HS-27A (cell line): ENCODE measurements around the gene GLT6D1.
"Not testable (repeated sequence)": the region's sequence is repeated elsewhere in the genome, so short reads cannot be mapped to it uniquely, and the experiment has no call there.

ENCODE experiments used
- DNase-seq: peaks from one replicate; pipeline ENCODE4 v3.0.0-alpha.2; 2012; ENCODE audit warnings: low read depth, missing footprints

Gene GLT6D1

DNA sequence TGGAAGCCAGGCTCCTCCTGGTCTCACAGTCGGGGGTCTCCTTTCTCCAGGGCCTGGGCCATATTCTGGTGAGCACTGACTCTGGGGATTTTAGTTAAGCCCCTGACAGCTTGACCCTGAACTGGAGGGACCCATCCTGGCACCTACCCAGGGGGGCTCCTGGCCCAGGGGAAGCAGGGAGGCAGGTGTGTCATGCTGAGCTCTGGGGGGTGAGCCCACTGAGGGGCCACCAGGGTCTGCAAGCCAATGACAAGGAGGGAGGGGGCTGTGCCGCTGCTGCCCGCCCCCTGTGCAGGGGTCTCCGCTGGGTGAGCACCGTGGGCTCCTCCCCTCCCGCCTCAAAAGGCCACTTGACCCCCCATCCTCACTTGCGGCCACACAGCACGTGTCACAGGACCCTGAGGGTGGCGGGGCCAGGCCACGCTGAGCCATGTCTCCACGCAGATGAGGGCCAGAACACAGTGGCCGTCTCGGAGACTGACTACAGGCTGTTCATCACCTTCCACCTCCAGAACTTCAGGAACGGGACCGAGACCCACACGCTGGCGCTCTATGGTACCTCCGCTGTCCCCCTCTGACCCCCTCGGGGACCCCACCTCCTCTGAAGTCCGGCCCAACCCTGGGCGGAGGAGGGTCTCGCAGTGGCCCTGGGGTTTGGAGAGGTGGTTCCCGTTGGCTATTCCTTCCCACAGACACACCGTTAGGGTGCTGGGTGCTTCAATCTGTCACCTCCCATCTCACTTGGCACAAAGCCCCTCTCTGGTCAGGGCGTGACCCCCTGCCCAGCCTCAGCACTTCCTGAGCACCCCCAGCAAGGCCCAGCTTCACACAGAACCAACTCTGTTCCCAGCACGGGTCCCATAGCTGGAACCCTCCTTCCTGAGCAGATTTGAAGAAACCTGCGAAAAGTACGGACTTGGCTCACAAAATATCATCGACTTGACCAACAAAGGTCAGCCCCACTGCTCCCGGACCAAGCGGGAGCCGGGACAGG, 25.8 kb upstream of the GLT6D1 start:
- DNase-seq: no peak

- no peak for DNase-seq
These were observed 24.9 kb upstream of the GLT6D1 start for GRCh38 chr9:135664266-135664665.

- DNase-seq: no peak
These were observed 24.5 kb upstream of the GLT6D1 start for GRCh38 chr9:135663857-135664256.

- no peak for DNase-seq
These were observed 24.1 kb upstream of the GLT6D1 start for GRCh38 chr9:135663451-135663770.

DNA sequence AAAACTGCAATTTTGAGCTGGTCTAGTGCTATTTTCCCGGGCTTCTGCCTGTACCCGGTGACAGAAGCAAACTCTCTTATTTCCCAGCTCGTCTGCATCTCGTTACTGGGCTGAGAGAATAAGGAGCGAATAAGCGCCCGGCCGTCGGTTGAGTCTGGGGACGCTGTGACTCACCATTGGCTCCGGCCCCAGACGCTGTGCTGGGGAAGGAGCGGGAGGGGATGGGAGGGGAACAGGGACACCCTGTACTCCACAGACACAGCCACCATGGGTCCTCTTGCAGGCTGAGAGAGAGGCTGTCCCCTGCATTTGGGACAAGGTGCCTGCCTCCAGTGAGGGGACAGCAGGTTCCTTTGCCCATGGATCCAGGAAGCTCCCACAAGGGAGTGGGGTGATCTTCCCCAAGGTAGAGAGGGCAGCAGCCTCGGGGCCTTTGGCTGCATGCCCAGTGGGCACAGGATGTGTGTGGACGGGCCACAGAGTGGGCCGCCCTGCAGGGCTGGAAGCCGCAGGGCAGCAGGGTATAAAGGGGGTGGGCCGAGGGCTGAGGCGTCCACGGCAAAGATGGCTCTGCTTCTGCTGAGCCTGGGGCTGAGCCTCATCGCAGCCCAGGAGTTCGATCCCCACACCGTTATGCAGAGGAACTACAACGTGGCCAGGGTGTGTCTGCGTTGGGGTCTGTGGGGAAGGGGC, 23.6 kb upstream of the GLT6D1 start, which contains the start of gene LCN9:
TSS of gene LCN9 (plus strand) at position 552 of the 693 bp plus-strand sequence. CDS start at position 565, 13 bp downstream.
- DNase-seq: no peak

DNA sequence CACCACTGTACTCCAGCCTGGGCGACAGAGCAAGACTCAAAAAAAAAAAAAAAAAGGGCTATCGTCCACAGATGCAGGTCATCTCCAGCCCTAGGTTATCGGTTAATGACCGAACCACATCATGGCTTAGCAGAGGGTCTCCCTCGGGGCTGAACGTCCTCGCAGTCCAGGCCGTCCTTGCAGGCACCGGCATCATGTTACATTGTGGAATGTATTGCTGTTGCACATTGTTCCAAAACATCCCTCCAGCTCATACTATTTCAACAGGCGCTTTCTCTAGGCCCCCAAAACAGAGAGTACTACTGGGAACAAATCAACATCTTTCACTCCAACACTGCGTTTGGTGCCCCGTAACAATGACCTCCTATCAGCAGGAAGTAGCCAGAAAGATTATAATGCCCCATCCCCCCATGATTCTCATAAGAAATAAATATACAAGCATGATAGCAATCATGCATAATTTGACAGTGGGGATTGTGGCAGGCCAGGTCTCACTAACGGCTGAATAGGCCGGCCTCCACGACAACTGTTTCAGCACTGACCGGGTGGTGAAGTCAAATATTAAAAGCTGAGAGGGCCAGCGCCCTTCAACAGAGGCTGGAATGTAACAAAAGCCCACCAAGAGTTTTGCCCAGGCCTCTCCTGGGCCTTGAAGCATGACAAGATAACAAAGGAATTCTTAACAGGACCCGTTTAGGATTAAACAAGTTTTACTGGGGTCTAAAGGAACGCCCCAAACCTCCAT, 22.6 kb upstream of the GLT6D1 start:
- DNase-seq: no peak

DNA sequence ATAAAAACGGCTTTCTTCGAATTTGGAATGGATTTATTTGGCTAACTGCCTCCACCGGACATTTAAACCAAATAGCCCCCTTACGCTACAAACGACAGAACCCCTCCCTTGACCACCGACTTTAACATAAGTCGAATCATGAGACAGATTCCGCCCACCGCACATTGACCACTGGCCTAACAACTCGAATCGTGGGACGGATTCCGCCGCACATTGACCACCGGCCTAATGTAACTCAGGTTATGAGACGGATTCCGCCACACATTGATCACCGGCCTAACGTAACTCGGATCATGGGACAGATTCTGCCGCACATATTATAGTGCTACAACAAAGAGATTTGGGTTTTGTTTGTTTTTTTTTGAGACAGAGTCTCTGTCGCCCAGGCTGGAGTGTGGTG, 21.1 kb upstream of the GLT6D1 start:
- DNase-seq: no peak

- no peak for DNase-seq
These were observed 19.9 kb upstream of the GLT6D1 start for GRCh38 chr9:135659252-135659651.

- DNase-seq: no peak
These were observed 18.1 kb upstream of the GLT6D1 start for GRCh38 chr9:135657416-135657815.

- no peak for DNase-seq
These were observed 16.0 kb upstream of the GLT6D1 start for GRCh38 chr9:135655317-135655716.

GRCh38 chr9:135650408-135650807, 11.1 kb upstream of the GLT6D1 start:
- no peak for DNase-seq

DNA sequence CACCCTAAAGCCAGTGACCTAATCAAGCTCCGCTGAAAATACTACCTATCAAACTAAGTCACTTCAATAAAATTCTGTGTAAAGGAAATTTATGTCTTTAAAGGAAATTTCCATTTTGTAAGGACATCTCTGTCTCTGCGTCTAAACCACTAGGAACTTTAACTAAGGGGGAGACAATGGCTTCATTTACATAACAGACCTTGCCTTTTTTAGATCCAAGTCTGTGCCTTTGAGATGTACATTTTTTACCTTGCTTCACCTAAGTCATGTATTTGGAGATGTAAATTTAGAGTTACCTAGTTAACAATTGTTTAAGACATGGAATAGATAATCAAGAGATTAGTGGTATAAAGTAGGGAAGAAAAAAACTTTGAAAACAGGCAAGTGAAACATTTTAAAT, 10.2 kb upstream of the GLT6D1 start:
- DNase-seq: no peak

GRCh38 chr9:135648494-135649410, 9.4 kb upstream of the GLT6D1 start:
- DNase-seq: no peak

DNA sequence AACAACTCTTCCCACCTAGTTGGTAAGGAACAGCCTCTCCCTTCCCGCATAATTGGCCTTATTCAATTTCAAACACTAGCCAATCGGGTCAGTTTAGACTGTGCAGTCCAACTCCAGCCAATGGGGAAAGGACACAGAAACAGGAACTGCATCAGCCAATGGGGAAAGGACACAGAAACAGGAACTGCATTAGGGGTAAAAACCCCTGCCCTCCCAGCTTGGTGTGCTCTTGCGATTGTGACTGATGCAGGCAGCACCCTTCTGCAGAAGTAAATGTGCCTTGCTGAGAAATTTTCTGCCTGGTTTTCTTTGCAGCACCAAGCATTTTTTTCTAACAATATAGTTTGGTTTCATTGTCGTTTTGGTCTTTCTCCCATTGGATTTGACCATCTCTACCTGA, 8.5 kb upstream of the GLT6D1 start:
- no peak for DNase-seq

DNA sequence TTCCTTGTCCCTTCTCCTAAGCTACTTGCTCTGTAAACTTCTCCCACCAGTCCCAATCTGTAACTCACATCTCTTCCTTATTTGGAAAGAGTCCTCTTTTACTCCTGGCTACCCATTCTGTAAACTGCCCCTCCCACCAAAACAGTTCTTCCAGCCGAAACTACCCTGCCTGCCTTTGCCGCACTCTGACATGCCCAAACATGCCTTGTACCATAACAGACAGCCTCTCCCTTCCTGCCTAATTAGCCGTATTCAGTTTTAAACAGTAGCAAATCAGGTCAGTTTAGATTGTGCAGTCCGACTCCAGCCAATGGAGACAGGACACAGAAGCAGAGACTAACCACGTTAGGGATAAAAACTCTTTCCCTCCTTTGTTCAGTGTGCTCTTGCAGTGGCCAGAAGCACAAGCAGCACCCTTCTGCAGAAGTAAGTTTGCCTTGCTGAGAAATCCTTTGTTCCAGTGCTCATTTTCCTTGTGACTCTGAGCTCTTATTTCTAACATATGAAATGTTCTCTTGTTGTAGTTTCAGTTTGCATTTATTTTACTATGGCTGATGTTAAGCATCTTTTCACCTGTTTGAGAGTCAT, 5.4 kb upstream of the GLT6D1 start:
- DNase-seq: no peak

DNA sequence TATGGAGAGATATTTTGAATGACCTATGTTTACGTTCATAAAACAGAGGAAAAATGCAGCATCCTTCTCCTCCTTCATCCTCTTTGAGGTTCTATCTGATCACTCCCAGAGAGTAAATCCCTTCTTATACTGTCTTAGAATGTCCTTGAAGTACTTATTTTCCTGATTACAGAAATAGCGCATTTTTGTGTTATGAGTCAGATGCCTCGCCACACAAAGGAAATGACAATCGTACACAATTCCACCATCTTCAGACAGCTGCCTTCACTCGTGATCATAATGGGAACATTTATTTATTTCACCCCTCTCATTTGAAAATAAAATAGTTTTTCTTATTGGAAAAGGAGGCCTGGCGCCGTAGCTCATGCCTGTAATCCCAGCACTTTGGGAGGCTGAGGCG, 2.4 kb upstream of the GLT6D1 start:
- no peak for DNase-seq

DNA sequence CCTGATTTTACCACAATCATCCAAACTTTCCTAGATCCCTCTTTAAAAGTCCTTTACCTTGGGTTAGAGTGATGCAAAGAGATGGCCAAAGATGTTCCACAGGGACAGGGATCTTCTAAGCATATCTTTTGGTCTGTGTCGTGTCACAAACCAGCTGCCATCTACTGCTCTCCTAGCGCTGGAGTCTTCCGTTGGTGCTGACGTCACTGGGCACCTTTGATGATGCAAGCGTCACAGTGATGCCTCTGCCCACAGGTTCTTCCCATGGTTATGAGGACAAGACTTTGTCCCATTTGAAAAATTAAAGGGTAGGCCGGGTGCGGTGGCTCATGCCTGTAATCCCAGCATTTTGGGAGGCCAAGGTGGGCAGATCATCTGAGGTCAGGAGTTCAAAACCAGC, 1.7 kb upstream of the GLT6D1 start:
- DNase-seq: no peak

DNA sequence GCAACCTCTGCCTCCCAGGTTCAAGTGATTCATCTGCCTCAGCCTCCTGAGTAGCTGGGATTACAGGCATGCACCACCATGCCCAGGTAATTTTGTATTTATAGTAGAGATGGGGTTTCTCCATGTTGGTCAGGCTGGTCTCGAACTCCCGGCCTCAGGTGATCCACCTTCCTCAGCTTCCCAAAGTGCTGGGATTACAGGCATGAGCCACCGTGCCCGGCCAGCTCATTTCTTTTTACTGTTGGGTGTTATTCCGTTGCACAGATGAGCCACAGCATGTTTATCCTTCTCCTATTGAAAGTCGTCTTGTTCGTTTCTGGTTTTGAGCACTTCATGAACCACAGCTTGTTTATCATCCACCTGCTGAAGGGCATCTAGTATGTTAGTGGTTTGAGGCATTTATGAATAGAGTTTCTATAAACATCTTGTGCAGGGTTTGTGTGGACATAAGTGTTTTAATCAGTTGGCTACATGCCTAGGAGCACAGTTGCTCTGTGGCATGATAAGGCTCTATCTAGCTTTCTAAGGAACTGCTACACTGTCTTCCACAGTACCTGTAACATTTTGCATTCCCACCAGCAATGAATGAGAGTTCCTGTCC, 2.3 kb downstream of the GLT6D1 start:
- not testable (repeated sequence) for DNase-seq

- no peak for DNase-seq
These were observed 6.5 kb downstream of the GLT6D1 start for GRCh38 chr9:135632841-135633240.

- DNase-seq: no peak
These were observed 15.1 kb downstream of the GLT6D1 start for GRCh38 chr9:135624282-135624681.
